ENCODE data around the gene FAM90A1.
"Not testable (repeated sequence)": the region's sequence is repeated elsewhere in the genome, so short reads cannot be mapped to it uniquely, and the experiment has no call there.

DNA sequence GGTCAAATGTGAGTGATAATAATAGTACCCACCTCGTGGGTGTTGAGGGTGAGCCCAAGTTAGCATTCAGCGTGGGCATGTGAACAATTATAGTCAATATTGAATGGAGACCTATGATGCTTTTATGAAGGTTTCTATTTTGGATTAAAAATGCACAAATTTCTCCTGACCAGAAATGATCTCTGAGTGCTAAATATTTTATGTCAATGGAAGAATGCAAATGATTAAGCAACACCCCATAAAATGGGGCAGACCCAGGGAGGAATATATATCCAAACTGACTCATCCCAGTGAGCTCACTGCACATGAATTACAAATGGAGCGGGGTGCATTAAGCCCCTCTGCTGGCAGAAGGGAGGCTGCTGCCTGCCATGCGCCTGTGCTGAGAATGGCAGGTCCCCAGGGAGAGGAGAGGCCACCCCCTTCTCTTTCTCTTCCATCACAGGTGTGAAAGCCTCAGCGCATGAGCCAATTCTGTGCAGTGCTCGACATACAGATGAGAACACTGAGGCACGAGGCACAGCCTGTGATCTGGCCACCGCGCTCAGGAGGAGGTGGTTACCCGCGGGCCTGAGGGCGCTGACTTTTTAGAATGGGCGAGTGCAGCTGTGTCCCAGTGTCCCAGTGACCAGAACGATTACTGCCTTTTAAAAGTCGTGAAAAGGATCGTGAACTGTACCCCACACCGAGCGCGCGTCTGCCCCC lies 14.7 kb upstream of the FAM90A1 start:
- TF ChIP-seq, protein P1, sequence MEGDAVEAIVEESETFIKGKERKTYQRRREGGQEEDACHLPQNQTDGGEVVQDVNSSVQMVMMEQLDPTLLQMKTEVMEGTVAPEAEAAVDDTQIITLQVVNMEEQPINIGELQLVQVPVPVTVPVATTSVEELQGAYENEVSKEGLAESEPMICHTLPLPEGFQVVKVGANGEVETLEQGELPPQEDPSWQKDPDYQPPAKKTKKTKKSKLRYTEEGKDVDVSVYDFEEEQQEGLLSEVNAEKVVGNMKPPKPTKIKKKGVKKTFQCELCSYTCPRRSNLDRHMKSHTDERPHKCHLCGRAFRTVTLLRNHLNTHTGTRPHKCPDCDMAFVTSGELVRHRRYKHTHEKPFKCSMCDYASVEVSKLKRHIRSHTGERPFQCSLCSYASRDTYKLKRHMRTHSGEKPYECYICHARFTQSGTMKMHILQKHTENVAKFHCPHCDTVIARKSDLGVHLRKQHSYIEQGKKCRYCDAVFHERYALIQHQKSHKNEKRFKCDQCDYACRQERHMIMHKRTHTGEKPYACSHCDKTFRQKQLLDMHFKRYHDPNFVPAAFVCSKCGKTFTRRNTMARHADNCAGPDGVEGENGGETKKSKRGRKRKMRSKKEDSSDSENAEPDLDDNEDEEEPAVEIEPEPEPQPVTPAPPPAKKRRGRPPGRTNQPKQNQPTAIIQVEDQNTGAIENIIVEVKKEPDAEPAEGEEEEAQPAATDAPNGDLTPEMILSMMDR (IDR thresholded peaks at IDR 0.05; ENCODE audit: low read depth, low read length, poor library complexity, severe bottlenecking) = not testable (repeated sequence)
- not testable (repeated sequence) for TF ChIP-seq EZH2phosphoT487 (IDR thresholded peaks at IDR 0.05; ENCODE audit: borderline replicate concordance, low read length)

All from DOHH2 (cell line).